GM13976 (cell line): ENCODE measurements around the gene CAMK4.
"Not testable (repeated sequence)": the region's sequence is repeated elsewhere in the genome, so short reads cannot be mapped to it uniquely, and the experiment has no call there.

ENCODE experiments used
- DNase-seq: peaks from one replicate; pipeline ENCODE4 v3.0.0; 2012; ENCODE audit warnings: low spot score
- in situ Hi-C: fragments of 300-500 bp; cut with MboI; formaldehyde crosslinking; loops from one replicate; pipeline ENCODE4 v1.12.0; 2022; ENCODE audit warnings: low sequenced_read_pairs, mixed read lengths, inconsistent platforms; ENCODE audit not compliant: unreplicated experiment
- TF ChIP-seq, protein P1 (sequence below): IDR thresholded peaks from 2 replicates; pipeline ENCODE4 v1.5.1; 2012; ENCODE audit warnings: borderline replicate concordance, mild to moderate bottlenecking; ENCODE audit not compliant: insufficient read depth; ENCODE audit errors: extremely low read depth, missing control alignments, control extremely low read depth

CAMK4 gene

GRCh38 chr5:111348661-111349329 lies 124.6 kb downstream of the CAMK4 start:
- in situ Hi-C loops: no loop called here
- no peak for DNase-seq

GRCh38 chr5:111349429-111349828 lies 125.2 kb downstream of the CAMK4 start:
- in situ Hi-C loops: no loop called here
- TF ChIP-seq, protein P1, sequence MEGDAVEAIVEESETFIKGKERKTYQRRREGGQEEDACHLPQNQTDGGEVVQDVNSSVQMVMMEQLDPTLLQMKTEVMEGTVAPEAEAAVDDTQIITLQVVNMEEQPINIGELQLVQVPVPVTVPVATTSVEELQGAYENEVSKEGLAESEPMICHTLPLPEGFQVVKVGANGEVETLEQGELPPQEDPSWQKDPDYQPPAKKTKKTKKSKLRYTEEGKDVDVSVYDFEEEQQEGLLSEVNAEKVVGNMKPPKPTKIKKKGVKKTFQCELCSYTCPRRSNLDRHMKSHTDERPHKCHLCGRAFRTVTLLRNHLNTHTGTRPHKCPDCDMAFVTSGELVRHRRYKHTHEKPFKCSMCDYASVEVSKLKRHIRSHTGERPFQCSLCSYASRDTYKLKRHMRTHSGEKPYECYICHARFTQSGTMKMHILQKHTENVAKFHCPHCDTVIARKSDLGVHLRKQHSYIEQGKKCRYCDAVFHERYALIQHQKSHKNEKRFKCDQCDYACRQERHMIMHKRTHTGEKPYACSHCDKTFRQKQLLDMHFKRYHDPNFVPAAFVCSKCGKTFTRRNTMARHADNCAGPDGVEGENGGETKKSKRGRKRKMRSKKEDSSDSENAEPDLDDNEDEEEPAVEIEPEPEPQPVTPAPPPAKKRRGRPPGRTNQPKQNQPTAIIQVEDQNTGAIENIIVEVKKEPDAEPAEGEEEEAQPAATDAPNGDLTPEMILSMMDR: no peak
- DNase-seq: no peak

More at GRCh38 chr5:111348661-111349329, 124.6 kb downstream of the CAMK4 start:
- TF ChIP-seq, protein P1: no peak

GRCh38 chr5:111353035-111353434 lies 128.9 kb downstream of the CAMK4 start:
- TF ChIP-seq, protein P1: no peak
- in situ Hi-C loops: no loop called here
- DNase-seq: no peak

DNA sequence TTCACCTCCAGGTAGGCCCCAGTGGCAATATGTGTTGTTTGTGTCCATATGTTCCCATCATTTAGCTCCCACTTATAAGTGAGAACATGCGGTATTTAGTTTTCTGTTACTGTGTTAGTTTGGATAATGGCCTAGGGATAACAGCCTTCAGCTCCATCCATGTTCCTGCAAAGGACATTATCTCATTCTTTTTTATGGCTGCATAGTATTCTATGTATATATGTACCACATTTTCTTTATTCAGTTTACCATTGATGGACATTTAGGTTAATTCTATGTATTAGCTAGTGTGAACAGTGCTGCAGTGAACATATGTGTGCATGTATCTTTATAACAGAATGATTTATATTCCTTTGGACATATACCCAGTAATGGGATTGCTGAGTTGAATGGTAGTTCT lies 134.5 kb downstream of the CAMK4 start:
- DNase-seq, in situ Hi-C loops: not testable (repeated sequence)

- TF ChIP-seq, protein P1: no peak
- DNase-seq: no peak
- in situ Hi-C loops: no loop called here
Observed at GRCh38 chr5:111360173-111360572, 136.0 kb downstream of the CAMK4 start.

DNA sequence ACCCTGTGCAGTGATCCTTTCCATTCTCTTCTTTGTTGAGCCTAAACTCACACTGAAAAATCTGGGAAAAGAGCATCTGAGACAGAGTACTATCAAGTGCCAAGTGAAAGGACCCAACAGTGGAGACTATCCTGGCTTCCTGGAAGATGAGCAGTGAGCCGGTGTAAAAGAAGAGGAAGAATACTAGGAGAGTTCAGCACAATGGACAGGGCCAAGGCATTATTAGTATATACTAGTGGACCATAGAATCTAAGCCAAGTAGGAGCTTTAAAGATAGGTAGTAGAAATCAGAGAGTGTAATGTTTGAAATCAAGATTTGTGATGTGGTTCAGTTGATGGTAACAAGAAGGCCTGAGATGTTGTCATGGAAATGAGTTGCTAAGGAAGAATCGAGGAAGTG lies 140.8 kb downstream of the CAMK4 start:
- TF ChIP-seq, protein P1: no peak
- in situ Hi-C loops: no loop called here
- no peak for DNase-seq

GRCh38 chr5:111366388-111366787 lies 142.2 kb downstream of the CAMK4 start:
- TF ChIP-seq, protein P1: no peak
- no peak for DNase-seq
- in situ Hi-C loops: no loop called here
